ENCODE results near the gene HYKK.

- TF ChIP-seq, protein P1, sequence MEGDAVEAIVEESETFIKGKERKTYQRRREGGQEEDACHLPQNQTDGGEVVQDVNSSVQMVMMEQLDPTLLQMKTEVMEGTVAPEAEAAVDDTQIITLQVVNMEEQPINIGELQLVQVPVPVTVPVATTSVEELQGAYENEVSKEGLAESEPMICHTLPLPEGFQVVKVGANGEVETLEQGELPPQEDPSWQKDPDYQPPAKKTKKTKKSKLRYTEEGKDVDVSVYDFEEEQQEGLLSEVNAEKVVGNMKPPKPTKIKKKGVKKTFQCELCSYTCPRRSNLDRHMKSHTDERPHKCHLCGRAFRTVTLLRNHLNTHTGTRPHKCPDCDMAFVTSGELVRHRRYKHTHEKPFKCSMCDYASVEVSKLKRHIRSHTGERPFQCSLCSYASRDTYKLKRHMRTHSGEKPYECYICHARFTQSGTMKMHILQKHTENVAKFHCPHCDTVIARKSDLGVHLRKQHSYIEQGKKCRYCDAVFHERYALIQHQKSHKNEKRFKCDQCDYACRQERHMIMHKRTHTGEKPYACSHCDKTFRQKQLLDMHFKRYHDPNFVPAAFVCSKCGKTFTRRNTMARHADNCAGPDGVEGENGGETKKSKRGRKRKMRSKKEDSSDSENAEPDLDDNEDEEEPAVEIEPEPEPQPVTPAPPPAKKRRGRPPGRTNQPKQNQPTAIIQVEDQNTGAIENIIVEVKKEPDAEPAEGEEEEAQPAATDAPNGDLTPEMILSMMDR (IDR thresholded peaks at IDR 0.05) = peak in 2 of 4 experiments; percentile 21 to 24
- TF ChIP-seq POLR2AphosphoS5 (IDR thresholded peaks at IDR 0.05) = peak; percentile 92
Observed at GRCh38 chr15:78540141-78540870, 32.9 kb downstream of the HYKK start, which contains the start of gene PSMA4.

Data from prostate gland (tissue), 2 donors.